ENCODE data around the gene SDK1. TPM values are rescaled to one million over a fixed set of nuclear protein-coding genes. Genes with fewer than 3 reads are reported as not detected.

The SDK1 gene
- total and polyA plus RNA-seq, 2 of the 8 experiments (the other 6 are each of a cell fraction or from before 2014, with no cell fraction given) = 3.3 to 7.2 TPM

GRCh38 chr7:3326246-3326645 is 25.2 kb downstream of the SDK1 start:
- Histone ChIP-seq H3K23me2 (ENCODE audit: low read depth, low read length) (no peaks in the 10 kb centered on the region), H3K36me3 (ENCODE audit: control insufficient read depth in 2 of 4, insufficient read depth in 4 of 4, low read length in 3 of 4) (no peaks in the 10 kb centered on the region; a peak in 1 of 8 replicates), H2BK5ac (ENCODE audit: low read depth, low read length) (no peak overlapping the region), H2BK15ac (ENCODE audit: low read length) (no peak overlapping the region), H3K79me2 (ENCODE audit: control insufficient read depth in 1 of 2, insufficient read depth in 2 of 2, low read length in 2 of 2) (0 out of 4 replicates have a peak, but pooled peaks cover 0 to 4% of the 10 kb centered on the region in 2 experiments), H3K9me3 (ENCODE audit: insufficient read depth in 2 of 2, low read depth in 1 of 2, low read length in 1 of 2) (no peaks in the 10 kb centered on the region), H3K56ac (replicated peaks; ENCODE audit: insufficient read length, low read depth, low read length) (no peak overlapping the region), H4K91ac (replicated peaks; ENCODE audit: insufficient read length, low read length) (no peak overlapping the region), H4K20me1 (replicated peaks in 1 of 2; ENCODE audit: control insufficient read depth in 1 of 2, insufficient read depth in 2 of 2, low read length in 2 of 2) (peaks cover 0 to 1% of the 10 kb centered on the region in 2 experiments), H2BK12ac (ENCODE audit: low read depth, low read length) (no peak overlapping the region), H4K5ac (ENCODE audit: insufficient read length, low read depth, low read length) (no peak overlapping the region), H3K9ac (replicated peaks in 1 of 4; ENCODE audit: extremely low read depth in 1 of 4, low read depth in 3 of 4, low read length in 3 of 4) (no peak overlapping the region), H3K4me1 (replicated peaks in 1 of 4; ENCODE audit: control insufficient read depth in 3 of 4, insufficient read depth in 4 of 4, low read length in 3 of 4) (0 out of 7 replicates have a peak, but pooled peaks cover 0 to 2% (median 0%) of the 10 kb centered on the region in 4 experiments), H2AFZ (ENCODE audit: low read length) (no peak overlapping the region), H2AK5ac (ENCODE audit: low read depth, low read length) (no peak overlapping the region), H3K4me2 (ENCODE audit: insufficient read depth in 1 of 2, low read depth in 2 of 2, low read length in 2 of 2) (no peak overlapping the region), H3K27me3 (replicated peaks in 1 of 4; ENCODE audit: control insufficient read depth in 3 of 4, extremely low read depth in 1 of 4, insufficient read depth in 3 of 4, low read length in 3 of 4) (no peaks in the 10 kb centered on the region), H3K14ac (ENCODE audit: insufficient read length) (no peak overlapping the region), H3K4me3 (ENCODE audit: extremely low read depth in 1 of 4, insufficient read depth in 2 of 4, low read depth in 3 of 4, low read length in 4 of 4) (no peak overlapping the region), H3K4ac (replicated peaks; ENCODE audit: insufficient read length, low read depth, low read length) (no peak overlapping the region), H2BK120ac (replicated peaks; ENCODE audit: low read depth, low read length) (no peak overlapping the region), H3K18ac (ENCODE audit: extremely low read depth, low read length) (no peak overlapping the region), H3K79me1 (ENCODE audit: low read depth, low read length) (no peaks in the 10 kb centered on the region), H4K8ac (ENCODE audit: extremely low read depth, insufficient read depth, low read length) (no peak overlapping the region), H2BK20ac (ENCODE audit: low read length) (no peak overlapping the region), H3K27ac (ENCODE audit: low read depth, low read length) (no peak overlapping the region), H3K23ac (ENCODE audit: insufficient read length) (no peak overlapping the region)
- no peak for FAIRE-seq
- no peak for DNase-seq (ENCODE audit: low read depth in 1 of 2, low spot score in 2 of 2)
- WGBS, 2 experiments (ENCODE audit: extremely low coverage in 1 of 2, insufficient coverage in 1 of 2, insufficient read length in 1 of 2, insufficient replicate concordance in 2 of 2, low coverage in 1 of 2, low lambda C conversion rate in 2 of 2, missing lambda C conversion rate in 1 of 2) = 95% methylated on average over 1 of the region's 1 CpG; no CpG with 5 or more reads in 1 of the 2 experiments
- ChIA-PET POLR2A (ENCODE audit: partially characterized antibody) (no interaction called here), CTCF (ENCODE audit: partially characterized antibody) (interaction anchor here (1.1 kb wide), 1 partner anchor 26 kb away, joined by 3 read pairs; the partner anchor contains the start of gene SDK1)
- TF ChIP-seq HDAC6 (IDR thresholded peaks at IDR 0.05; ENCODE audit: low read depth, low read length) (no peak), SIX5 (IDR thresholded peaks at IDR 0.05; ENCODE audit: low read depth, low read length) (no peak)
